ENCODE data around the gene PINLYP.

DNA sequence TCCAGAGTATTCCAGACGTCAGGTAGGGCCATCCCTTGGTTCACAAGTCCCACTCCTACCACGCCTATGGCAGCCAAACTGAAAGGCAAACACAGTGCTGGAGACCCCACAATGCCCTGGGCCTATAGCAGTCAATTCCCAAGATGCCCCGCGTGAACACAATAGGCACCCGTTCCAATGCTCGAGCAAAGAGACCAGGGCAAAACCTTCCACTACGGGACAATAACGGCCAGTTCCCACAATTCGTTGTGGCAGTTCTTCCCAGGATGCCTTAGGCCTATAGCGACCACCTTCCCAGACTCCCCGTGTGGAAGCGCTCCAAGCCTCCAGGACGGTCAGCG, 43.3 kb downstream of the PINLYP start:
- TF ChIP-seq CTCF (IDR thresholded peaks at IDR 0.05): no peak
- TF ChIP-seq POLR2A (IDR thresholded peaks at IDR 0.05): no peak
- no peak for TF ChIP-seq POLR2AphosphoS5 (IDR thresholded peaks at IDR 0.05)
- no peak for TF ChIP-seq EP300 (IDR thresholded peaks at IDR 0.05; ENCODE audit: low read depth)

All from transverse colon (tissue), 4 donors.